GM18907 (cell line): ENCODE data around the gene APOA1.

ENCODE experiments used
- ATAC-seq: cut with Tn5 transposase; IDR thresholded peaks from one replicate; pipeline ENCODE4 v1.9.1; 2021; ENCODE audit warnings: mild to moderate bottlenecking, moderate library complexity; ENCODE audit not compliant: unreplicated experiment

Gene APOA1

DNA sequence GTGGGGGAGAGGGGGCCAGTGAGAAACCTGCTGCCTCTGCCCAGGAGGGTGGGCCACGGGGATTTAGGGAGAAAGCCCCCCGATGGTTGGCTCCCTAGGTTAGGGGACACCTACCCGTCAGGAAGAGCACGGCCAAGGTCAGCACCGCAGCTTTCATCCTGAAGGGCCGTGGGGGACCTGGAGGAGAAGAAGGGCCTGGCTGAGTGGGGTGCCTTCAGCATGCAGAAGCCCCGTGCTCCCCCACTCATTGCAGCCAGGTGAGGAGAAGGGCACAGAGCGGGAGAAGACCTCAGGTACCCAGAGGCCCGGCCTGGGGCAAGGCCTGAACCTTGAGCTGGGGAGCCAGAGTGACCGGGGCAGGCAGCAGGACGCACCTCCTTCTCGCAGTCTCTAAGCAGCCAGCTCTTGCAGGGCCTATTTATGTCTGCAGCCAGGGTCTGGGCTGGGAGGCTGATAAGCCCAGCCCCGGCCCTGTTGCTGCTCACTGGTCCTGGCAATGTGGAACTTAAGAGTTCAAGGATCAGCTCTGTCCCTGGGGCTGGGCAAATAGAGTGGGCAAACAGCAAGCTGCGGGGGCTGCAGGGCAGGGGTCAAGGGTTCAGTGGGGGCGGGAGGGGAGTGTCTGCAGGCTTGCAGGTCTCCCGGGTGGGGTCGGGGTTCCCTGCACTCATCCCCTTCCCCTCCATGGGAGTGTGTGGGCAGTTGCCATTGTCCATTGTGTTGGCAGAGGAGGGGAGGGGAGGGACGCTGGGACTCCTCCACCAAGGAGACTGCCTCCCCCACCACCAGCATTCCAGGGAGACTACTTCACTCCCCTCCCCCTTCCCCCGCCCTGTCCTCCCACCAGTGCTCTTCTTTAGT lies at the start of gene APOA1:
Gene APOA1 (minus strand): TSS at position 392 of the 861 bp plus-strand sequence. CDS start 235 bp downstream, at position 157.
- no peak for ATAC-seq

DNA sequence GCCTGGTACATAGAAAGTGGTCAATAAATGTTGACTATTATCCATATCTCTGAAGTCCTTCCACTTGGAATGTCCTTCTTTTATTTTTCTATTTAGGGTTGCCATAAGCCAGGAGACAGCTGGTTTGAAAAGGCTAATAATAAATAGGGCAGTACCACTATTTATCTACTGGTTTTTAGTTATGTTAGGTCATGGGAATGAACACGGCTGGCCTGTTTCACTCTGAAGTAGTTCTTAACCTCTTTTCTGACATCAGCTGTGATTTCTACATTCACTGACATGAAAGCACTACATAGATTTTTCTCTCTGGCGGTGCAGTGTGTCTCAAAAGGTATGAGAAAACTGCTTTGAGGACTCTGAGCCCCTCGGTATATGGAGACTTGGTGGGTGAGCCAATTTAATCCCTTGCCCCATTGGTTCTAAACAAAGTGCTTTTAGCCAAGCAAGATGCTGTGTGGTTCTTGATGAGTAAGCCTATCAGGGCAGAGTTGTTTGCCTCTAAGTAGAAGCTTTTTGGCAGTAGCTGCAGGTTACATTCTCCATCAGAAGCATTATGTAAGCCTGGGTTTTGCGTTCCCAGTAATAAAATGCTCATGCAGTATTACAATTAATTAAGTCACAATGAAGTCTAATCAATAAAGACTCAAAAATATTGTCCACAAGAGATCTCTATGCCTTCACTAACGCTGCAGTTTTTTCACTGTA lies 48.7 kb upstream of the APOA1 start:
- ATAC-seq, result no peak

DNA sequence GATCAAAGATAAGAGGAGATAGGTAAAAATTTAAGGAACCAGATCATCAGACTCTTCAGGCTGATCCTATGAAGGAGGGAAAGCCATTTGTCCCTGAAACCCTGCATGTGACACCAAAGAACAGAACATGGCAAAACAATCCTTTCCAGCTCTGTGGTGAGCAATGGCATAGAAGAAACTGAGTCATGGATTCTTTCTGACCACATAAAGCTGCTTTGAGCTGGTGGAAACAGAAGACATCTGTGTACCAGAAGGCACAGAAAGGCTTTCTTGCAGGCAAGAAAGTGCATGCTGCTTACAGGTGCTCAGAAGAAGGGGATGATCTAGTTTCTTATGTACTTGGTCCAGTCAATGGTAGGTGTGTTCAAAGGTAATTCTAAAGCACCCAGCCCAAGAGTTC lies 45.0 kb upstream of the APOA1 start:
- ATAC-seq, result no peak

DNA sequence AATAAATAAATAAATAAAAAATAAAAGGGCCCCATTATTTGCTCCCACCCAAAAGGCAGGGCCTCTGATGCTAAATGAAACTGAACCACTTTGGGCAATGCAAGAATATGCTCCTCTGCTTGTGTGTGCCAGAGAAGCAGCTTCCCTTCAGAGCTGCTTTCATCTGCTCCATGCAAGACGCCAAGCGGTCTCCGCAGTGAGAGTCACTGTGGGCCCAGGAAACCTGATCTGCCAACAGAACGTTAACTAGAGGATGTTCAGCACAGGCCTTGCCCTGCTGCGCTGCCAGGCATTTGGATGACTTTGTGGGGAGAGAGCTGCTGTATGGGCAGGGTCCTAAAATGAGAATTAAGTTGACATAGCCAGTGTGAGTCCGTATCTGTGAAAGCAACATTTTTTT lies 43.7 kb upstream of the APOA1 start:
- no peak for ATAC-seq

DNA sequence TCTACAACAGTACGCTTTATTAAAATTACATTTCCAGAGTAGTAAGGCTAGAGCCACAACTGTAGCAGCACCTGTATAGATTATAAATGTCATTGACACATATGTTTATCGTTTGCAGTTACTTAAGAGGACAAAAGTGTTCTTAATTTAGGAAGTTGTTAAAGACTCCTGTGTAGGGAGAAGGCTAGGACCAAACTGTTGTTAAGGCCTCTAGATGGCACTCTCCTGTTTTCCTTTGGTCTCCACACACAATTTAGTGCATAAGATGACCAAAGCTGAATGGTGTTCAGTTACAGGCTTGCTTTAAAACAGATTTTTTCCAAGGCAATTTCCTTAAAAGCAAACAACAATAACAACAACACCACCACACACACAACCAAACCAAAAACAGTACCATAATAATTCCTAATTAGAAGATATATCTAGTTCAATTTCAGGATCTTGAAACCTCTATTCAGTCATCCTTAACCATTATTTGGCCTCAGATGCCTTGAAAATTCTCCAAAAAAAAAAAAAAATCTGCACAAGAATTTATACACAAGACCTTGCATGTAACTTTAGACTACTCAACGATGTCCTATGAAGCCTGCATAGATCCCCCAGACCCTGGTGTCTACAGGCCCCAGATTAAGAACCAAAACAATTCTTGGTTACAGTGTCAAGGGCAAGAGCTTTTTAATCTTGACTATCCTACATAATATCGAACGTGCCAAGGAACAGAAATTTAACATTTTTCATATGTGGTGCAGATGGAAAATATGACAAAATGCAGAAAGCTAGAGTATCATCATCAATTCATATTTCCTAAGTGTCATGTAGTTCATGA lies 42.6 kb upstream of the APOA1 start:
- ATAC-seq, result no peak

DNA sequence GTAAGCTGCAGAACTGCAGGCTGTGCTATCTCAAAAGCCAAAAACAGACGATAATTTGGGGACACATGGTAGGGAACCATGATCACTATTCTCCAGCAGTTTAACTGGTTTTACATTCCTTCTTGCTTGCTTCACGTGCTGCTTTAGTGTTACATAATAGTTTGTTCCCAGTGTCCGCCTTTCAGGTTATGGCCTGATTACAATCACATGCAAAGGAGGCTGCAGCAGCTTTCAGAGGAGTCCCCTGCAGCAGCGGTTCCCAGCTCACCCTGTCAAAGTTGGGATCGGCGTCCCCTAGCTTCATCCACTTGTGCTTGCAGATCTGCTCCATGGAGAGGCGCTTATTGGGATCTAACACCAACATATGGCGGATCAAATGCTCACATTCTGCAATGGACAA lies 39.2 kb upstream of the APOA1 start:
- ATAC-seq, result no peak

DNA sequence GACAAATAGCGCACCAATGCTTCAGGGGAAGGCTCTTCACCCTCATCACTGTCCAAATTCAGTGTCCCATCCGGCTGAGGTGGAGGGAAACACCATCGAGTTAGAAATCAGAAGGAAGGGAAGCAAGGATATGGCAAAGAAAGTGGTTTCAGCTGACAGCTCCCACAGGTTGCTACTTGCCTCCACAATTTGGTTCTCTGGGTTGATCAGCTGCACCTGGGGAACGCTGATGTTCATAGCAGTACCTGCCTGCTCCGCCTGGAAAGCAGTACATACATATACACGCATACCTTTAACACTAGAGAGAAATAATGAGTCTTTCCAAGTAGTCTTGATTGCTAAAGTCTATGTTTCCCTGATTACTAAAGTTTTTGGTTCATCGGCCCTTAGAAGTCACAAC lies 37.8 kb upstream of the APOA1 start:
- no peak for ATAC-seq

DNA sequence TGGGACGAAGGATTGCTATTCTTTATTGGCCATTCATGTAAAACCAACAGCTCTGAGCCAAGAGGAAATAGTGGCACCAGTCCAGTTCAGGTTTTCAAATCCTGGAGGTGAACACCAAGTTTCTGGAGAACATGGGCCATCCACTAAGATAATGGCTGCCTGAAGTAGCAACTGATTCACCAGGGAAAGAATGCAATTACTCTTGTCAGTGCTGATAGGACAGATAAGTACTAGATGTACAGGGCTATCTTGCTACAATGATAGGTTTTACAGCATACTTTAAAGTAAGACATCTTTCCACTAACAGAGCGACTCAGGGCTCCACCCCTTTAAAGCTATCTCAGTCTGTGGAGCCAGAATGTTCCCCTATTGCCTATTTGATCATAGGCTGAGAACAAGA lies 36.8 kb upstream of the APOA1 start:
- no peak for ATAC-seq

DNA sequence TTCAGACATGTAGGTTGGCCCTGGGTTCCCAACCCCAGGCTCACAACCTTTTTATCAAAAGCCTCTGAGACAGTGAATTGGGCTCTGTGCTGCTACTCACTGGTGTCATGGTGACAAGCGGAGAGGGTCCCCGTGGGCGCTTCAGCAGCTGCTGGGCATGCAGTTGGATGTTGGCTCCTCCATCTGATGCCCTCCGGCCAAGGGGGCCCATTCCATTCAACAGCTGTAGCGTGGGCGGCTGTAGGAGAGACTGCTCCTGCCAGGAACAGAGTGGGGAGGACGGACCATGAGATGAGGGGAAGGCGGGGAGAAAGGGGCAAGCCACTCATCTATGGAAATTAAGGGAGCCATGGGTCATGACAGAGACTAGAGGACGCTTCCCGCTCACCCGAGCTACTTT lies 36.0 kb upstream of the APOA1 start:
- no peak for ATAC-seq

DNA sequence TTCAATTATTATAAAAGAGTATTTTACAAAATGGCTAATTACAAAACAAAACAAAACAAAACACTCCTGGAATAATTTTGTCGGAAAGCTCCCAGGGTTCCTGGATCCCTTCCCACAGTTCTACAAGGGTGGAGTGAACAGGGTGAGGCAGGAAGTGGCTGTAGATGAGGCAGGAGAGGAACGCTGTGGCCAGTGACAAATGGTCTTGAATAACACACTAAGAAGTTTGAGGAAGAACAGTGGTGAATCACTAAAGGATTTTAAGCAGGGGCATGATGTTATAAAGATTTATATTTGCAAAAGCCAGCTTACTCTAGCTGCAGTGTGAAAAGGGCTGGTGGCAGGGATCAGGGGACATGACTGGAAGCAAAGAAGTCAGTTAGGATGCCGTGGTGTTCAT lies 33.8 kb upstream of the APOA1 start:
- no peak for ATAC-seq

DNA sequence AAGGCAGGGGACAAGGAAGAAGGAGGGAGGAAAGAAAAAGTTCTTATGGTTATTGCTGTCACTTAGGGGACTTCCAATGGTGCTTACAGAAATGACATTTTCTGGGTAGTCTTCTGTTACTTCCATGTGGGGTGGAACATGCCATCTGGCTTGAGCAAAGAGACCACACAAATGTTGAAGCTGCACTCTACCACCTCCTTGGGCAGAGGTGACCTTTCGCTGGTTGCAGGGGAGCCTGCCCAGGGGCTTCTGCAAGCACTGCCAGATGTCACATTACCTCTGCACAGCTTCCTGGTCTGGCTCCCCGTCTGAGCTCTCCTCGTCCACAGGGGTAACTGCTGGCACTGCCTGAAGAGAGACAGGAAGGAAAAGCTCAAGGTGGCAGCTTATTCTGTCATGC lies 32.6 kb upstream of the APOA1 start:
- ATAC-seq, result no peak

DNA sequence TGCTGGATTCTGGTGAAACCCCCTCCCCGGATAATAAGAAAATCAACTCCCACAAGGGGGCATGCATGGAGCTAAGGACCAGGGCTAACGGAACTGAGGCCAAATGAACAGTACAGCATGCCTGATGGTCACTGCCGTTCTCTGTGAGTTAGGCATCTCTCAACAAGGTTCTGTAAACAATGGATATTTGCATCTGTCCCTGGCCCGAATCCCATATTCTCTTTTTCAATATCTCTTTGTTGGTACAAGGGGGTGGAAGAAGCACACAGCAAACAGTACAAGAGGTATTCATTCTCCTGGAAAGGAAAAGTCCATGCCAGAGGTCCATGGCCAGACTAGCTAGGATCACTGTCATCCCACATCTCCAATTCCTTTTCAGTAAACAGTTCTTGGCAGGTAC lies 32.2 kb upstream of the APOA1 start:
- ATAC-seq, result no peak

DNA sequence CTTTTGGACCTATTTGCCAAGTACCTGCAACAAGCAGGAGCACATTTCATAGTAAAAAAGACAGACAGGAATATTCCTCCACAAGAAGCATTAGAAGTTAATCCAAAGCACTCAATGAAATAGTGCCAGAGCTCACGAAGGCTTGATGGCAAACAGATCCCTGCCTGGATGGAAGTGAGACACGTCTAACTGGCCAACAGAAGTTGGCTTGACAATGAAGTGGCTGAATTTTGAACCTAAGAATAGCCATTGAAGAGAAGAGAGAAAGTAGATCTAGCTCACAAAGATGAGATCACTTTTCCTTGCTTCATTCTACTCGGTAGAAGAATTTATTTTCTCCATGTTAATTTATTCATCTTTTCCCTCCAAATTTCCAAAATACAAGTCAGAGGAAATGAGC lies 30.6 kb upstream of the APOA1 start:
- ATAC-seq, result no peak

DNA sequence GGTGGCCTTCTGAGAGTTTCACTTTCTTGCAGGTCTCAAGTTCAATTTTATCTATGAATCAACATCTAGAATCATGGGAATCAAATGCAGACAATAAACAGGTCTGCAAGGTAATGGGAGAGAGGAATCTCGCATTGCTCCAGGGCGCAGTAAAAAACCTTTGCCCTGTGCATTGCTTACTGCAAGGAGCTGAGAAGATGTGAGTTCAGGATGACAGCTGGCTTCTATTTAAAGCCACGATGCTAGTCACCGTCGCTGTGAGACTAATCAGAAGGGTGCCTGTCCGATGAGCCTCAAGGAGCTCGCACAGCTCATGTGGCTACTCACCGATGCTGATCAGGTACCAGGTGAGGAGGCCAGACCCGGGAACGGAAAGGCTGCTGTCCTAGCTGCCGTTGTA lies 30.2 kb upstream of the APOA1 start:
- ATAC-seq, result no peak

DNA sequence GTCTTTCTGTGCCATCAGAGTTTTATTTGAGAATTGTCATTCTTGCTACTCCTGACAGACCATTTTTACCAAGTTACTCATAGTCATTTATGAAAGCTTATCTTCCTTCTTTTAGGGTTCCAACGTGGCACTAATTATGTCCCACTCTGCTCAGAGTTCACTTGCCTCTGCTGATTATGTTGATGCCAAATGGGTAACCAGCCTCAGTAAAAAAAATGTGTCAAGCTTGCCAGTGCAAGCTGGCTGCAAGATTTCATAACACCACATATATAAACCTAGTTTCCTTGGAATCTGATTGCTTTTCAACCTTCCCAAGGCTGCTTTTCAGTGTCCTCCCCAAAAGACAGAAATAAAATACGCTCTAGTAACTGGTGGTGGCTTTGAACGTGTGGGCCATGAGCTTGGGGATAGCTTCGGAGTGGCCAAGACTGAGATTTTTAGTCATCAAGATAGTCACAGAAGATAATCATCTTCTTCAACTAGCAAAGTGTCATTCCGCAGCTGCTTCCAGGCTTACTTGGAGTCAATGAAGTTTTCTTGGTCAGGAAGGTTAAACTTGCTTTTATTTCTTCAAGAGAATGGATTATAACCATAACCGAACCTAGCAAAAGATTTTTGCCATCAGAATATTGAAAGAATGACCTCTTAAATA lies 29.5 kb upstream of the APOA1 start:
- ATAC-seq, result no peak

DNA sequence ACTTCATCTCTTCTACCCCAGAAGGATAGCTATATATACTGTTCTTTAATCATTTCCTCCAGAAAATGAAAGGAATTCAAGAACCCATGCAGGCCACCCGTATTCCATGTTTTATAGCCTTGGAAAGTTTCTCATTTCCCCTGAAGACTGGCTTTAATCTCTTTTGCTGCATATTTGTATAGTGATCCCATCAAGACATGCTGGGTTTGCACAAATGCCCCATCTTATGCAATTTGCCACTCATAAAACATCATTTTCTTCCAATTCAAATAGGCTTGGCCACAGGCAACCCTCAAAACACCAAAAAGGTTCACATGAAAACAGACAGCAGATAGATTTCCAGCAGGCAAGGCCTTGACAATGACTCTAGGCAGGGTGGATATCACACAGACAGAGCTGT lies 28.3 kb upstream of the APOA1 start:
- no peak for ATAC-seq

DNA sequence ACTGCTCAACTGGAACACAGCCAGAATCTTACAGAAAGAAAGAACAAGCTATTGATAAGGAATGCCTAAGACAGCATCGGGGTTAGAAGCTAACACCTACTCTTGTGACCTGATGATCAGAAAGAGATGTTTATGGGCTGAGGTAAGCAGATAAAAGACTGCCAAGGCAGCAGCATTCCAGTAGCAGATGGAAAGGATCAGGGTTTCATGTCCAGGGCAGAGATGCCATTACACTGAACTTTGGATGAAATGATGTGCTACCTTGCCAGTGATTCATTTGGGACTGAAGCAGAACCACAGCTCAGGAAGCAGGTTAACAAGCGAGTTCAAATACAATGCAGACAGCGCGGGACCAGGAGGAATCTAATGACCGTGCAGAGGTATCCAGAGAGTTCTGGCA lies 27.1 kb upstream of the APOA1 start:
- ATAC-seq, result no peak

DNA sequence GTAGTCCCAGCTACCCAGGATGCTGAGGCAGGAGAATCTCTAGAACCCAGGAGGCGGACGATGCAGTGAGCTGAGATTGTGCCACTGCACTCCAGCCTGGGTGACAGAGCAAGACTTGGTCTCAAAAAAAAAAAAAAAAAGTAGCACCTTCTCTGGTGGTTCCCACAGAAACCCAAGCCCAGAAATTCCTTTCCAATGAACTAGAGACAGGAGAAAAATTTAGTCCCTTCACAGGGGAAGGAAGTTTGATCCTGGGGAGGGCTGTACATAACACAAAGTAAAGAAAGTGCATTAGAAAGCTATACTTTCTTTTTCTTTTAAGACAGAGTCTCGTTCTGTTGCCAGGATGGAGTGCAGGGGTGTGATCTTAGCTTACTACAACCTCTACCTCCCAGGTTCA lies 25.5 kb upstream of the APOA1 start:
- ATAC-seq, result no peak

DNA sequence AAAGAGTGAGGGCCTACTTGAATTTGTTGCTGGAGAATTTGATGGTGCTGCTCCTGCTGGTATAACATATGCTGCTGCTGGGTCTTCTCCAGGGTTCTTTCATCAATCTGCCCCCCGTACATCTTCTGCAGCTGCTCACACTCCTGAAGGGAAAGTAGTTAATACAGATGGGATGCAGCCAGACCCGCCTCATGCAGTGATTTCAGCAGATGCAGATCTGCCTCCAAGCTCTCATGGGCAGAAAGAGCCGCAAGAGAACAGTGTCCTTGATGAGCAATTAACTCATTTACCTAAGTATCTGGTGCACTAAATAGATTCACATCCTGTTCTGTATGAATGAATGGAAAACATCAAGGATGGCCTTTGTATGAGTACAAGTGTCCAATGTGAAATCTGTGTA lies 24.8 kb upstream of the APOA1 start:
- no peak for ATAC-seq

DNA sequence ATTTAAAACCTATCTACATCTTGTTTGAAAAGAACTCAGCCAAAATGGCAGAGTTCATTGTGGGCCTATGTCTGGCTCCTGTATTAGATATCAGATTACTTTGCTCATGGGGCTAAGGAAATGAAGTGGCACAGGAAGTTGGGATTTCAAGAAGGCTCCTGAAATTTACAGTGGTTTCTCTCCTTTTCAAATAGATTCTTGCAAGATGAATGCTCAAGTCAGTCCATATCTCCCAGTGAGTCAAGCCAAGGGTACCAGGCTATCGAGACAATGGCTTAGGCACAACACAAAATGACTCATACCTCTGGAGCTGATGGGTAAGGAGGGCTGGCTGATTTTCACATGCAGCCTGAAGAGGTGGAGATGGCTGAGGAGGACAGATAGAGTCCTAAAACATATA lies 24.1 kb upstream of the APOA1 start:
- no peak for ATAC-seq

DNA sequence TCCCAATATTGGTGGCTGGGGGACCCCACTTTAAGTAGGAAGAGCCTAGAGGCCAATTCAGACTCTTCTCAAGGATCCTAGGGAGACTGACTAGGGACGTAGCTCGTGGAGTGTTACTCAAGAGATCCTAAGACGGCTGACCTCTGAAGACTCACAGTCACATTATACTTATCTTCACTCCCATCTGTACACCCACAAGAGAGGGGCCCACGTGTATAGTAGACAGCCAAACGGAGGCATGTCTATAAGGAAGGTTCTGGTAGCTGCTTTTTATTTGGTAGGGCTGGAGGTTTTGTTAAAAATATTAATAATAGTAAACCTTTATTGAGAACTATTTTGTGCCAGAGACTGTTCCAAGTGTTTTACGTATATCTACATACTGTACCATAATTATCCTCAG lies 22.9 kb upstream of the APOA1 start:
- no peak for ATAC-seq
